Kidney glomerular epithelial cell (primary cell): Measurements from ENCODE around the gene PDE4D.

ENCODE experiments used
- DNase-seq: peaks from one replicate; lab custom pipeline; 2025; lab: John Stamatoyannopoulos, UW

PDE4D gene

GRCh38 chr5:59171131-59171530, 722.4 kb downstream of the PDE4D start:
- no peak for DNase-seq

GRCh38 chr5:59169768-59170150, 723.8 kb downstream of the PDE4D start:
- no peak for DNase-seq

GRCh38 chr5:59169081-59169767, 724.3 kb downstream of the PDE4D start:
- DNase-seq = no peak

GRCh38 chr5:59168067-59168466, 725.5 kb downstream of the PDE4D start:
- no peak for DNase-seq

GRCh38 chr5:59164041-59164830, 729.3 kb downstream of the PDE4D start:
- DNase-seq = no peak

- no peak for DNase-seq
Observed at GRCh38 chr5:59161221-59162105, 732.1 kb downstream of the PDE4D start.

- DNase-seq = no peak
Observed at GRCh38 chr5:59158637-59159391, 734.7 kb downstream of the PDE4D start.

- no peak for DNase-seq
Observed at GRCh38 chr5:59158165-59158564, 735.4 kb downstream of the PDE4D start.

GRCh38 chr5:59157068-59157467, 736.5 kb downstream of the PDE4D start:
- DNase-seq = no peak

- DNase-seq = no peak
Observed at GRCh38 chr5:59152701-59153245, 740.8 kb downstream of the PDE4D start.

- DNase-seq = no peak
Observed at GRCh38 chr5:59151162-59151889, 742.2 kb downstream of the PDE4D start.

GRCh38 chr5:59149827-59150226, 743.7 kb downstream of the PDE4D start:
- DNase-seq = no peak

- DNase-seq = no peak
Observed at GRCh38 chr5:59149271-59149670, 744.3 kb downstream of the PDE4D start.

- no peak for DNase-seq
Observed at GRCh38 chr5:59146729-59147128, 746.8 kb downstream of the PDE4D start.

- DNase-seq = no peak
Observed at GRCh38 chr5:59143926-59144333, 749.6 kb downstream of the PDE4D start.

GRCh38 chr5:59142927-59143326, 750.6 kb downstream of the PDE4D start:
- no peak for DNase-seq

GRCh38 chr5:59142138-59142537, 751.4 kb downstream of the PDE4D start:
- no peak for DNase-seq

GRCh38 chr5:59140133-59140532, 753.4 kb downstream of the PDE4D start:
- no peak for DNase-seq

GRCh38 chr5:59139695-59140094, 753.8 kb downstream of the PDE4D start:
- DNase-seq = no peak

- DNase-seq = no peak
Observed at GRCh38 chr5:59138509-59138908, 755.0 kb downstream of the PDE4D start.

GRCh38 chr5:59137846-59138245, 755.7 kb downstream of the PDE4D start:
- no peak for DNase-seq
